Panc1 (cell line): ENCODE results near the gene ATP5F1E.

ENCODE experiments used
- POLR2AphosphoS5 ChIP-seq: IDR thresholded peaks from 2 replicates; pipeline ENCODE4 v1.6.1; 2012; ENCODE audit warnings: mild to moderate bottlenecking, low read depth, low read length, moderate library complexity
- TF ChIP-seq, protein P1 (sequence below): fragments of 450-650 bp; IDR thresholded peaks from 2 replicates; pipeline ENCODE4 v1.5.1; 2017; ENCODE audit warnings: mild to moderate bottlenecking
- TF ChIP-seq, protein P2 (sequence below), 2 experiments: IDR thresholded peaks; 2 replicates each; pipeline ENCODE4 v1.6.1; 2011 to 2012; ENCODE audit warnings: low read depth in 2 of 2, control low read depth in 1 of 2, low read length in 1 of 2, mild to moderate bottlenecking in 1 of 2, moderate library complexity in 1 of 2; ENCODE audit not compliant: insufficient read depth in 1 of 2

DNA sequence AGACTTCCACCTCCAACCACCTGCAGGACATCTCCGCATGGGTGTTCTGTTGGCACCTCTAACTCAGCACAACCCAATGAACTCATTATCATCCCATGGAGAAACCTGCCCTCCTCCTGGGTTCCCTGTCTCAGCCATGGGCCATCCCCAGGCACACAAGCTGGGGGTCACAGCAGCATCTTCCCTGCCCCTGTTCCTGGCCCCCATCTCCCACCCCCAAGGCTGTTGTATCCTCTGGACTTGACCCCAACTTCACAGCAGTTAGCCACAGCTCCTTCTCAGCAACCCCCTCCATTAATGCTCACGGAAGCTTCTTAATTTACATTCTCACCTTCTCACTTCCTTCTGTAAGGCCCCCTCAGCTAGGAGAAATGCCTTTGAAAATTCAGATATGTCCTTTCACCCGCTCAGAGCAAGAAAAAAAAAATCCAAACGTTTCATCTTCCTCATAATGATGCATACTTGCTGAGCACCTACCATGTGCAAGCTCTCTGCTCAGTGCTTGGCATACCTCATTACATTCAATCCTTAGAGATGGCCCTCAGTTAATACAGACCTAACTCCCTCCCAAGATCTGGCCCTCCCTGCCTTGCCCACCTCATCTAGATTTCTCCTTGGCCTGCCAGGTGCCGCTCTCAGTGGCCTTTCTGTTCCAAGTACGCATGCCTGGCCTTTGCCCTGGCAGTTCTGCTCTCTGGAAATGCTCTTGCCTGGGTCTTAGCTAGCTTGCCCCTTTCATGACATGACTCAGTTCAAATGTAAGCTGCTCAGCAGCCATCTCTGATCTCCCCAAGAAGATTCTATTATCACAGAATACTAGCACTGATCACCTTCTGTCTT is 53.6 kb downstream of the ATP5F1E start:
- TF ChIP-seq, protein P1, sequence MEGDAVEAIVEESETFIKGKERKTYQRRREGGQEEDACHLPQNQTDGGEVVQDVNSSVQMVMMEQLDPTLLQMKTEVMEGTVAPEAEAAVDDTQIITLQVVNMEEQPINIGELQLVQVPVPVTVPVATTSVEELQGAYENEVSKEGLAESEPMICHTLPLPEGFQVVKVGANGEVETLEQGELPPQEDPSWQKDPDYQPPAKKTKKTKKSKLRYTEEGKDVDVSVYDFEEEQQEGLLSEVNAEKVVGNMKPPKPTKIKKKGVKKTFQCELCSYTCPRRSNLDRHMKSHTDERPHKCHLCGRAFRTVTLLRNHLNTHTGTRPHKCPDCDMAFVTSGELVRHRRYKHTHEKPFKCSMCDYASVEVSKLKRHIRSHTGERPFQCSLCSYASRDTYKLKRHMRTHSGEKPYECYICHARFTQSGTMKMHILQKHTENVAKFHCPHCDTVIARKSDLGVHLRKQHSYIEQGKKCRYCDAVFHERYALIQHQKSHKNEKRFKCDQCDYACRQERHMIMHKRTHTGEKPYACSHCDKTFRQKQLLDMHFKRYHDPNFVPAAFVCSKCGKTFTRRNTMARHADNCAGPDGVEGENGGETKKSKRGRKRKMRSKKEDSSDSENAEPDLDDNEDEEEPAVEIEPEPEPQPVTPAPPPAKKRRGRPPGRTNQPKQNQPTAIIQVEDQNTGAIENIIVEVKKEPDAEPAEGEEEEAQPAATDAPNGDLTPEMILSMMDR = no peak
- TF ChIP-seq, protein P2, sequence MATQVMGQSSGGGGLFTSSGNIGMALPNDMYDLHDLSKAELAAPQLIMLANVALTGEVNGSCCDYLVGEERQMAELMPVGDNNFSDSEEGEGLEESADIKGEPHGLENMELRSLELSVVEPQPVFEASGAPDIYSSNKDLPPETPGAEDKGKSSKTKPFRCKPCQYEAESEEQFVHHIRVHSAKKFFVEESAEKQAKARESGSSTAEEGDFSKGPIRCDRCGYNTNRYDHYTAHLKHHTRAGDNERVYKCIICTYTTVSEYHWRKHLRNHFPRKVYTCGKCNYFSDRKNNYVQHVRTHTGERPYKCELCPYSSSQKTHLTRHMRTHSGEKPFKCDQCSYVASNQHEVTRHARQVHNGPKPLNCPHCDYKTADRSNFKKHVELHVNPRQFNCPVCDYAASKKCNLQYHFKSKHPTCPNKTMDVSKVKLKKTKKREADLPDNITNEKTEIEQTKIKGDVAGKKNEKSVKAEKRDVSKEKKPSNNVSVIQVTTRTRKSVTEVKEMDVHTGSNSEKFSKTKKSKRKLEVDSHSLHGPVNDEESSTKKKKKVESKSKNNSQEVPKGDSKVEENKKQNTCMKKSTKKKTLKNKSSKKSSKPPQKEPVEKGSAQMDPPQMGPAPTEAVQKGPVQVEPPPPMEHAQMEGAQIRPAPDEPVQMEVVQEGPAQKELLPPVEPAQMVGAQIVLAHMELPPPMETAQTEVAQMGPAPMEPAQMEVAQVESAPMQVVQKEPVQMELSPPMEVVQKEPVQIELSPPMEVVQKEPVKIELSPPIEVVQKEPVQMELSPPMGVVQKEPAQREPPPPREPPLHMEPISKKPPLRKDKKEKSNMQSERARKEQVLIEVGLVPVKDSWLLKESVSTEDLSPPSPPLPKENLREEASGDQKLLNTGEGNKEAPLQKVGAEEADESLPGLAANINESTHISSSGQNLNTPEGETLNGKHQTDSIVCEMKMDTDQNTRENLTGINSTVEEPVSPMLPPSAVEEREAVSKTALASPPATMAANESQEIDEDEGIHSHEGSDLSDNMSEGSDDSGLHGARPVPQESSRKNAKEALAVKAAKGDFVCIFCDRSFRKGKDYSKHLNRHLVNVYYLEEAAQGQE (IDR thresholded peaks at IDR 0.05; ENCODE audit: insufficient read depth in 1 of 2, low read depth in 2 of 2, low read length in 1 of 2) = no peak
- no peak for TF ChIP-seq POLR2AphosphoS5
